Peyer's patch (tissue), 4 donors: Measurements from ENCODE around the gene ROBO2. TPM values are rescaled to one million over a fixed set of nuclear protein-coding genes. Genes with fewer than 3 reads are reported as not detected.

Experiments
- DNase-seq, 3 donors: peaks; one replicate each; pipeline ENCODE4 v3.0.0-alpha.2; 2017 to 2019
- H3K27ac ChIP-seq, 4 donors: fragments of 200-600 bp; sonication (generic); one replicate each; pipeline ENCODE4 v1.5.1; 2016 to 2019
- H3K27me3 ChIP-seq, 2 donors: fragments of 200-600 bp; sonication (generic); one replicate each; pipeline ENCODE4 v1.5.1; 2019
- H3K36me3 ChIP-seq, 3 donors: fragments of 200-600 bp; sonication (generic); one replicate each; pipeline ENCODE4 v1.5.1; 2016 to 2019
- H3K4me1 ChIP-seq, 4 donors: fragments of 200-600 bp; sonication (generic); one replicate each; pipeline ENCODE4 v1.5.1; 2016 to 2019
- H3K4me3 ChIP-seq, 4 donors: fragments of 200-600 bp; sonication (generic); 1 replicate in 3 of 4; 2 replicates in 1 of 4; pipeline ENCODE4 v1.5.1; 2016 to 2019; ENCODE audit warnings: mild to moderate bottlenecking in 1 of 4
- H3K9me3 ChIP-seq, 4 donors: fragments of 200-600 bp; sonication (generic); one replicate each; pipeline ENCODE4 v1.5.1; 2016 to 2019; ENCODE audit warnings: mild to moderate bottlenecking in 1 of 4
- CTCF ChIP-seq, 6 experiments: fragments of 450-650 bp in 4 of 6; fragments of 200-600 bp in 2 of 6; sonication (generic) in 1 of 6; IDR thresholded peaks; one replicate each; pipeline ENCODE4 v1.5.1; 2017 to 2019; ENCODE audit warnings: antibody characterized with exemption in 6 of 6, mild to moderate bottlenecking in 3 of 6, moderate library complexity in 1 of 6
- POLR2A ChIP-seq, 2 donors: fragments of 450-650 bp; IDR thresholded peaks; one replicate each; pipeline ENCODE4 v1.5.1; 2017; ENCODE audit warnings: antibody characterized with exemption in 2 of 2, mild to moderate bottlenecking in 2 of 2, moderate library complexity in 2 of 2
- total RNA-seq, 4 donors: library from RNA; depleted of rRNA; stranded (reverse); fragments of >200 nt; gene quantifications; one replicate each; pipeline ENCODE4 v1.1.0, GENCODE V29; 2016

ROBO2 gene
- total RNA-seq, 4 donors from 2014 or later: 1.1 to 5.4 (median 3.4) TPM

GRCh38 chr3:77247817-77248216 lies 207.9 kb downstream of the ROBO2 start:
- no peaks in the 10 kb centered on the region for H3K36me3 ChIP-seq
- no peak overlapping the region for H3K27ac ChIP-seq
- no peak for TF ChIP-seq POLR2A (IDR thresholded peaks at IDR 0.05)
- no peak for TF ChIP-seq CTCF (IDR thresholded peaks at IDR 0.05)
- H3K9me3 ChIP-seq: no peaks in the 10 kb centered on the region
- no peaks in the 10 kb centered on the region for H3K4me1 ChIP-seq
- no peaks in the 10 kb centered on the region for H3K27me3 ChIP-seq
- no peak overlapping the region for H3K4me3 ChIP-seq
- DNase-seq: no peak

- Histone ChIP-seq H3K36me3 (no peaks in the 10 kb centered on the region), H3K27ac (no peak overlapping the region), H3K27me3 (no peaks in the 10 kb centered on the region), H3K4me3 (no peak overlapping the region), H3K4me1 (no peaks in the 10 kb centered on the region), H3K9me3 (no peaks in the 10 kb centered on the region)
- no peak for DNase-seq
- TF ChIP-seq CTCF (IDR thresholded peaks at IDR 0.05) (no peak), POLR2A (IDR thresholded peaks at IDR 0.05) (no peak)
Measured at GRCh38 chr3:77248420-77248819, 208.5 kb downstream of the ROBO2 start.

GRCh38 chr3:77251136-77251535 lies 211.2 kb downstream of the ROBO2 start:
- no peak for DNase-seq
- H3K36me3 ChIP-seq: no peaks in the 10 kb centered on the region
- no peaks in the 10 kb centered on the region for H3K9me3 ChIP-seq
- H3K4me1 ChIP-seq: no peaks in the 10 kb centered on the region
- no peak overlapping the region for H3K27ac ChIP-seq
- H3K27me3 ChIP-seq: no peaks in the 10 kb centered on the region
- H3K4me3 ChIP-seq: no peak overlapping the region
- TF ChIP-seq POLR2A (IDR thresholded peaks at IDR 0.05) (no peak), CTCF (IDR thresholded peaks at IDR 0.05) (no peak)

GRCh38 chr3:77254967-77255831 lies 215.3 kb downstream of the ROBO2 start:
- Histone ChIP-seq H3K9me3 (no peaks in the 10 kb centered on the region), H3K27ac (no peak overlapping the region), H3K4me3 (no peak overlapping the region), H3K36me3 (no peaks in the 10 kb centered on the region), H3K27me3 (no peaks in the 10 kb centered on the region), H3K4me1 (no peaks in the 10 kb centered on the region)
- no peak for TF ChIP-seq POLR2A (IDR thresholded peaks at IDR 0.05)
- TF ChIP-seq CTCF (IDR thresholded peaks at IDR 0.05): peak in 4 of 6 experiments; percentile 43 to 85 (median 78)
- DNase-seq: peak in 1 of 3 donors; percentile 71

GRCh38 chr3:77256584-77257503 lies 216.9 kb downstream of the ROBO2 start:
- H3K36me3 ChIP-seq: no peaks in the 10 kb centered on the region
- H3K4me3 ChIP-seq: no peak overlapping the region
- no peaks in the 10 kb centered on the region for H3K27me3 ChIP-seq
- no peaks in the 10 kb centered on the region for H3K9me3 ChIP-seq
- no peak overlapping the region for H3K27ac ChIP-seq
- H3K4me1 ChIP-seq: no peaks in the 10 kb centered on the region
- DNase-seq: no peak
- TF ChIP-seq POLR2A (IDR thresholded peaks at IDR 0.05): no peak
- TF ChIP-seq CTCF (IDR thresholded peaks at IDR 0.05): no peak
